Fibroblast of villous mesenchyme (primary cell): Measurements from ENCODE around the gene ST6GALNAC4. TPM values are rescaled to one million over a fixed set of nuclear protein-coding genes. Genes with fewer than 3 reads are reported as not detected.

Source experiments
- DNase-seq: peaks from one replicate; pipeline ENCODE4 v3.0.0-alpha.2; 2010; ENCODE audit warnings: low read depth
- H3K4me3 ChIP-seq: 2 replicates; pipeline ENCODE4 v1.5.1; 2011; ENCODE audit warnings: low read depth, mild to moderate bottlenecking, low read length
- total RNA-seq: library from RNA; depleted of rRNA; stranded (reverse); fragments of >200 nt; gene quantifications from 2 replicates; pipeline ENCODE4 v1.2.3, GENCODE V29; 2012
- TF ChIP-seq, protein P1 (sequence below): IDR thresholded peaks from 2 replicates; pipeline ENCODE4 v1.5.1; 2012; ENCODE audit warnings: low read depth, mild to moderate bottlenecking, low read length; ENCODE audit not compliant: insufficient read depth

Gene ST6GALNAC4
- total RNA-seq, 1 donor = 34.1 TPM

DNA sequence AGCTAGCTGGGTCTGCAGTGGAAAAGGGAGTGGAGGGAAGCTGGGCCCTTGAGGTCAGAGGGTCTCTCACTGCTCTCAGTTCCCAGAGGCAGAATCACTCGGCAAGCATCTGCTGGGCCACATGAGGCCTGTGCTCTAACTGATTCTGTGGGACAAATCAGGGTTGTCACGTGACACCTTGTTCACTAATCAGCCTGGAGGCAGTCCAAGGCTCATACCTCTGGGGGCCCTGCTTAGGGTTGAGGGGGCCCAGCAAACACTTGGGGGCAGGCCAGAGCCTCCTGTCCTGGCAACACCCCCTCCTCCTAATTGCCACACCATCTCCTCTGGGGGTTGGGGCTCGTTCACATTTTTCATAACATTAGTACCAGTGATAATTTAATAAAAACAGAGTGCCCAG is 29.9 kb upstream of the ST6GALNAC4 start:
- no peak for DNase-seq
- H3K4me3 ChIP-seq = no peak overlapping the region
- TF ChIP-seq, protein P1, sequence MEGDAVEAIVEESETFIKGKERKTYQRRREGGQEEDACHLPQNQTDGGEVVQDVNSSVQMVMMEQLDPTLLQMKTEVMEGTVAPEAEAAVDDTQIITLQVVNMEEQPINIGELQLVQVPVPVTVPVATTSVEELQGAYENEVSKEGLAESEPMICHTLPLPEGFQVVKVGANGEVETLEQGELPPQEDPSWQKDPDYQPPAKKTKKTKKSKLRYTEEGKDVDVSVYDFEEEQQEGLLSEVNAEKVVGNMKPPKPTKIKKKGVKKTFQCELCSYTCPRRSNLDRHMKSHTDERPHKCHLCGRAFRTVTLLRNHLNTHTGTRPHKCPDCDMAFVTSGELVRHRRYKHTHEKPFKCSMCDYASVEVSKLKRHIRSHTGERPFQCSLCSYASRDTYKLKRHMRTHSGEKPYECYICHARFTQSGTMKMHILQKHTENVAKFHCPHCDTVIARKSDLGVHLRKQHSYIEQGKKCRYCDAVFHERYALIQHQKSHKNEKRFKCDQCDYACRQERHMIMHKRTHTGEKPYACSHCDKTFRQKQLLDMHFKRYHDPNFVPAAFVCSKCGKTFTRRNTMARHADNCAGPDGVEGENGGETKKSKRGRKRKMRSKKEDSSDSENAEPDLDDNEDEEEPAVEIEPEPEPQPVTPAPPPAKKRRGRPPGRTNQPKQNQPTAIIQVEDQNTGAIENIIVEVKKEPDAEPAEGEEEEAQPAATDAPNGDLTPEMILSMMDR = no peak

DNA sequence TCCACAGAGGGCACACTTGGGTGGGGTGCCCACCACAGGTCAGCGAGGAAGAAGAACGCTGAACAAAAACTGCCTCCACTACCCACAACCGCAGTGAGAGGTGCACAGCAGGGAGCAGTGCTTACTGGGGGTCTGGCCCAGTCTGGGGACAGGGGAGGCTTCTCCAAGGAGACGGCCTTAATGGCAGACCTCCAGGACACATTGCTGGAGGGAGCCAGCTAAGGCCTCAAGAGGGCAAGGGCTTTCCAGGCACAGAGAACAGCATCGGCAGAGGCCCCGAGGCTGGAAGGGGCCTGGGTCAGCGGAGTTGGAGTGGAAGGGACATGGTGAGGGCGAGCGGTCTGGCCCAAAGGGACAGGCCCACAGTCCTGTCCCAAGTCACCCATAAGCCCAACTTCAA is 29.1 kb upstream of the ST6GALNAC4 start:
- DNase-seq = no peak
- TF ChIP-seq, protein P1 = no peak
- no peak overlapping the region for H3K4me3 ChIP-seq

DNA sequence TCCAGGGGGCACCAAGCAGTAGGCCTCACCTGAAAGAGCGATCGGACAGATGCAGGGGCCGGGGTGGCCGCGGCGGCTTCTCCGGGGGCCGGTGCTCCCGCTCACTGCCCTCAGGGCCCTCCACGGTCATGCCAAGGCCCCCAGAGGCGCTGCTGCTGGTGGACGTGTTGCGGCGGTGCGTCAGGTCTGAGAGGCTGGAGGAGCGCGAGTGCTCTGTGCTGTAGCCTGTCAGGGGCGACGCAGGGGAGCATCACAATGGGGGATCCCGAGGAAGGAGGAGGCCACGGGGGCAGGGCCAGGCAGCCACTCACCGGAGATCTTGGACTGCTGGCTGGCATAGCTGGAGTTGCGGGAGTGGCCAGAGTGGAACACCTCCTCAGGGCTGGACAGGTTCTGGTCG is 28.5 kb upstream of the ST6GALNAC4 start:
- no peak for DNase-seq
- H3K4me3 ChIP-seq = no peak overlapping the region
- TF ChIP-seq, protein P1 = no peak

- no peak overlapping the region for H3K4me3 ChIP-seq
- TF ChIP-seq, protein P1 = no peak
- no peak for DNase-seq
Measured at GRCh38 chr9:127944586-127945218, 27.9 kb upstream of the ST6GALNAC4 start.

GRCh38 chr9:127943731-127944144 is 26.9 kb upstream of the ST6GALNAC4 start:
- TF ChIP-seq, protein P1 = peak; percentile 98
- peak; percentile 75 for DNase-seq
- no peak overlapping the region for H3K4me3 ChIP-seq

- no peak for DNase-seq
- TF ChIP-seq, protein P1 = no peak
- no peak overlapping the region for H3K4me3 ChIP-seq
Measured at GRCh38 chr9:127943011-127943662, 26.3 kb upstream of the ST6GALNAC4 start.
